HL-60/S4 treated with phorbol 12-myristate 13-acetate at 8.2 ng/mL for 4 days and 3 days (cell line): Measurements from ENCODE around the gene TEX261.
"Not testable (repeated sequence)": the region's sequence is repeated elsewhere in the genome, so short reads cannot be mapped to it uniquely, and the experiment has no call there.

Experiments used
- in situ Hi-C: fragments of 300-500 bp; cut with MboI; formaldehyde crosslinking; loops from 2 replicates; pipeline ENCODE4 v1.15.0; 2022; ENCODE audit warnings: low sequenced_read_pairs

The TEX261 gene

GRCh38 chr2:70994699-70995425, at the start of gene TEX261:
Gene TEX261, minus strand, starts transcription at chr2:70994873. Its CDS starts 116 bp downstream, at chr2:70994757.
- in situ Hi-C loops: no loop called here

GRCh38 chr2:71043531-71044407, 49.1 kb upstream of the TEX261 start:
- in situ Hi-C loops: no loop called here

GRCh38 chr2:71042287-71042686, 47.6 kb upstream of the TEX261 start:
- in situ Hi-C loops: no loop called here

GRCh38 chr2:71036296-71036695, 41.6 kb upstream of the TEX261 start:
- in situ Hi-C loops: not testable (repeated sequence)

GRCh38 chr2:71023553-71024243, 29.0 kb upstream of the TEX261 start:
- in situ Hi-C loops: not testable (repeated sequence)

- in situ Hi-C loops: not testable (repeated sequence)
Observed at GRCh38 chr2:71021394-71021793, 26.7 kb upstream of the TEX261 start.

- in situ Hi-C loops: not testable (repeated sequence)
Observed at GRCh38 chr2:71019989-71020388, 25.3 kb upstream of the TEX261 start.

GRCh38 chr2:71018625-71019024, 24.0 kb upstream of the TEX261 start:
- in situ Hi-C loops: no loop called here

- in situ Hi-C loops: not testable (repeated sequence)
Observed at GRCh38 chr2:71011786-71012185, 17.1 kb upstream of the TEX261 start.

GRCh38 chr2:71008342-71008741, 13.7 kb upstream of the TEX261 start:
- in situ Hi-C loops: no loop called here

- in situ Hi-C loops: no loop called here
Observed at GRCh38 chr2:71006955-71007799, 12.5 kb upstream of the TEX261 start.

GRCh38 chr2:71006323-71006722, 11.7 kb upstream of the TEX261 start:
- in situ Hi-C loops: no loop called here

GRCh38 chr2:71005271-71006202, 10.9 kb upstream of the TEX261 start:
- in situ Hi-C loops: no loop called here

GRCh38 chr2:71004857-71005256, 10.2 kb upstream of the TEX261 start:
- in situ Hi-C loops: no loop called here

GRCh38 chr2:71003966-71004755, 9.5 kb upstream of the TEX261 start:
- in situ Hi-C loops: no loop called here

GRCh38 chr2:71003396-71003795, 8.7 kb upstream of the TEX261 start:
- in situ Hi-C loops: no loop called here

GRCh38 chr2:71001981-71002570, 7.4 kb upstream of the TEX261 start:
- in situ Hi-C loops: no loop called here

GRCh38 chr2:71001592-71001927, 6.9 kb upstream of the TEX261 start:
- in situ Hi-C loops: no loop called here
